IMR-90 (cell line): ENCODE measurements around the gene MRGPRF. TPM values are rescaled to one million over a fixed set of nuclear protein-coding genes. Genes with fewer than 3 reads are reported as not detected.
A peak's percentile ranks its signal among the peaks of the same experiment; 100 is the strongest.

Experiments
- ATAC-seq: fragments of 200-7000 bp; cut with Tn5 transposase; 2 replicates; pipeline ENCODE4 v1.9.1; 2020; ENCODE audit warnings: low read depth, mild to moderate bottlenecking, moderate library complexity
- BruUV-seq: library from RNA; stranded (reverse); fragments of 400-500 nt; replicated peaks from 2 replicates; lab custom pipeline; 2021; lab: Mats Ljungman, UMichigan
- CTCF ChIA-PET: fragments of 300-600 bp; formaldehyde crosslinking; extraction: SDS; loops from one replicate; lab custom pipeline; 2021; ENCODE audit warnings: antibody characterized with exemption; lab: Yijun Ruan, JAX
- POLR2A ChIA-PET: fragments of 300-600 bp; sonication (Branson Sonifier 250); formaldehyde crosslinking; loops from one replicate; lab custom pipeline; 2022; ENCODE audit warnings: antibody characterized with exemption; ENCODE audit not compliant: unreplicated experiment; lab: Charles Lee
- DNase-seq: peaks from one replicate; pipeline ENCODE4 v3.0.0; 2013
- H2AFZ ChIP-seq: replicated peaks from 2 replicates; pipeline ENCODE3; 2013; ENCODE audit warnings: low read length, mild to moderate bottlenecking; ENCODE audit not compliant: poor library complexity
- H2AK5ac ChIP-seq: 2 replicates; pipeline ENCODE4 v1.6.1; 2013; ENCODE audit warnings: low read depth, low read length, inconsistent platforms
- H2AK9ac ChIP-seq: replicated peaks from 2 replicates; pipeline ENCODE3; 2013; ENCODE audit warnings: mild to moderate bottlenecking, low read depth, low read length, moderate library complexity; ENCODE audit not compliant: poor library complexity
- H2BK120ac ChIP-seq: 2 replicates; pipeline ENCODE4 v1.6.1; 2013; ENCODE audit warnings: low read depth, low read length, inconsistent platforms
- H2BK15ac ChIP-seq: 3 replicates; pipeline ENCODE4 v1.6.1; 2013; ENCODE audit warnings: low read depth, low read length, inconsistent platforms
- H2BK20ac ChIP-seq: 2 replicates; pipeline ENCODE4 v1.6.1; 2013; ENCODE audit warnings: low read depth, mild to moderate bottlenecking, inconsistent platforms, low read length, moderate library complexity
- H2BK5ac ChIP-seq: 2 replicates; pipeline ENCODE4 v1.6.1; 2013; ENCODE audit warnings: mild to moderate bottlenecking, low read depth, low read length, inconsistent platforms; ENCODE audit not compliant: poor library complexity, severe bottlenecking
- H3K14ac ChIP-seq: replicated peaks from 2 replicates; pipeline ENCODE4 v1.6.1; 2013; ENCODE audit warnings: low read depth, low read length, inconsistent platforms
- H3K18ac ChIP-seq: 2 replicates; pipeline ENCODE4 v1.6.1; 2013; ENCODE audit warnings: low read depth, low read length, control low read depth
- H3K23ac ChIP-seq: 2 replicates; pipeline ENCODE4 v1.6.1; 2013; ENCODE audit warnings: low read depth, low read length, inconsistent platforms
- H3K27ac ChIP-seq: 2 replicates; pipeline ENCODE4 v1.5.1; 2013; ENCODE audit warnings: mild to moderate bottlenecking, control low read depth, low read length; ENCODE audit not compliant: insufficient read depth
- H3K27me3 ChIP-seq: 2 replicates; pipeline ENCODE4 v1.6.1; 2013; ENCODE audit warnings: low read length; ENCODE audit not compliant: control insufficient read depth, insufficient read depth
- H3K36me3 ChIP-seq: 2 replicates; pipeline ENCODE4 v1.6.1; 2013; ENCODE audit warnings: low read length, mixed read lengths; ENCODE audit not compliant: control insufficient read depth, insufficient read depth
- H3K4ac ChIP-seq: 2 replicates; pipeline ENCODE4 v1.6.1; 2013; ENCODE audit warnings: low read depth, low read length, inconsistent platforms
- H3K4me1 ChIP-seq: 2 replicates; pipeline ENCODE4 v1.6.1; 2013; ENCODE audit warnings: low read length, mixed read lengths; ENCODE audit not compliant: control insufficient read depth, insufficient read depth
- H3K4me2 ChIP-seq: 2 replicates; pipeline ENCODE4 v1.6.1; 2013; ENCODE audit warnings: low read depth, mild to moderate bottlenecking, control low read depth, low read length, moderate library complexity
- H3K4me3 ChIP-seq: 2 replicates; pipeline ENCODE4 v1.5.1; 2013; ENCODE audit warnings: low read depth, mild to moderate bottlenecking, control low read depth, low read length, moderate library complexity; ENCODE audit not compliant: insufficient read depth
- H3K56ac ChIP-seq: 2 replicates; pipeline ENCODE4 v1.6.1; 2013; ENCODE audit warnings: low read length, inconsistent platforms; ENCODE audit not compliant: insufficient read depth; ENCODE audit errors: extremely low read depth
- H3K79me1 ChIP-seq, 2 experiments: 2 replicates each; pipeline ENCODE4 v1.6.1; 2013; ENCODE audit warnings: low read length in 2 of 2, inconsistent platforms in 1 of 2, low read depth in 1 of 2
- H3K9ac ChIP-seq: 2 replicates; pipeline ENCODE4 v1.6.1; 2013; ENCODE audit warnings: low read depth, low read length, control low read depth
- H3K9me1 ChIP-seq: 2 replicates; pipeline ENCODE4 v1.6.1; 2013; ENCODE audit warnings: low read length, inconsistent platforms; ENCODE audit not compliant: insufficient read depth
- H3K9me3 ChIP-seq: 2 replicates; pipeline ENCODE4 v1.6.1; 2013; ENCODE audit warnings: low read length; ENCODE audit not compliant: control insufficient read depth, insufficient read depth
- H4K20me1 ChIP-seq: 2 replicates; pipeline ENCODE4 v1.6.1; 2013; ENCODE audit warnings: low read length, inconsistent platforms; ENCODE audit not compliant: insufficient read depth
- H4K5ac ChIP-seq: 2 replicates; pipeline ENCODE4 v1.6.1; 2013; ENCODE audit warnings: mild to moderate bottlenecking, low read depth, low read length, control low read depth
- H4K8ac ChIP-seq, 2 experiments: 2 replicates each; pipeline ENCODE4 v1.6.1; 2013; ENCODE audit warnings: low read depth in 2 of 2, low read length in 2 of 2, control low read depth in 1 of 2, inconsistent platforms in 1 of 2
- H4K91ac ChIP-seq: 2 replicates; pipeline ENCODE4 v1.6.1; 2013; ENCODE audit warnings: low read depth, low read length, inconsistent platforms; ENCODE audit not compliant: insufficient read depth
- BHLHE40 ChIP-seq: fragments of 150-350 bp; IDR thresholded peaks from 2 replicates; pipeline ENCODE4 v1.6.1; 2016; ENCODE audit warnings: mild to moderate bottlenecking, low read depth, low read length
- CEBPB ChIP-seq: IDR thresholded peaks from 2 replicates; pipeline ENCODE4 v1.6.1; 2012; ENCODE audit warnings: low read depth, low read length, improper control_type of control experiment
- CHD1 ChIP-seq: IDR thresholded peaks from 2 replicates; pipeline ENCODE4 v1.6.1; 2012; ENCODE audit warnings: low read depth, low read length, improper control_type of control experiment
- FOS ChIP-seq: fragments of 150-350 bp; IDR thresholded peaks from 2 replicates; pipeline ENCODE4 v1.6.1; 2016; ENCODE audit warnings: low read depth, low read length
- MAFK ChIP-seq: IDR thresholded peaks from 2 replicates; pipeline ENCODE4 v1.6.1; 2012; ENCODE audit warnings: low read depth, low read length, improper control_type of control experiment
- MAZ ChIP-seq: IDR thresholded peaks from 2 replicates; pipeline ENCODE4 v1.6.1; 2012; ENCODE audit warnings: low read depth, mild to moderate bottlenecking, low read length, improper control_type of control experiment, moderate library complexity, borderline replicate concordance
- NFE2L2 ChIP-seq: fragments of 150-350 bp; IDR thresholded peaks from 2 replicates; pipeline ENCODE4 v1.6.1; 2016; ENCODE audit warnings: low read depth, mild to moderate bottlenecking, low read length
- POLR2A ChIP-seq: IDR thresholded peaks from 2 replicates; pipeline ENCODE4 v1.6.1; 2012; ENCODE audit warnings: mild to moderate bottlenecking, low read depth, low read length
- RAD21 ChIP-seq: IDR thresholded peaks from 2 replicates; pipeline ENCODE4 v1.6.1; 2012; ENCODE audit warnings: low read length, improper control_type of control experiment
- RCOR1 ChIP-seq: IDR thresholded peaks from 2 replicates; pipeline ENCODE4 v1.6.1; 2012; ENCODE audit warnings: mild to moderate bottlenecking, low read length, improper control_type of control experiment; ENCODE audit not compliant: insufficient replicate concordance
- RFX5 ChIP-seq: IDR thresholded peaks from 2 replicates; pipeline ENCODE4 v1.8.0; 2012; ENCODE audit warnings: low read depth, mild to moderate bottlenecking, low read length, moderate library complexity
- SMC3 ChIP-seq: fragments of 150-350 bp; IDR thresholded peaks from 2 replicates; pipeline ENCODE4 v1.6.1; 2016; ENCODE audit warnings: low read depth, mild to moderate bottlenecking, antibody characterized with exemption, low read length, moderate library complexity
- WGBS, 2 experiments: methylation state at CpG; one replicate each; pipeline versions ENCODE4 v1.1.5 to v1.1.7; 2013; ENCODE audit warnings: missing lambda C conversion rate in 2 of 2; ENCODE audit not compliant: insufficient read length in 1 of 2; ENCODE audit errors: extremely low coverage in 2 of 2; 5-methylcytosine and 5-hydroxymethylcytosine counted together
- dilution Hi-C: fragments of 300-500 bp; cut with HindIII; formaldehyde crosslinking; loops from one replicate; pipeline ENCODE4 v1.14.3; 2018; ENCODE audit warnings: low sequenced_read_pairs; ENCODE audit not compliant: unreplicated experiment
- in situ Hi-C: fragments of 300-500 bp; cut with MboI; formaldehyde crosslinking; loops from 3 replicates; pipeline ENCODE4 v1.14.3; 2019; ENCODE audit warnings: low sequenced_read_pairs, inconsistent platforms, mixed read lengths
- intact Hi-C: fragments of 100-400 bp; cut with micrococcal nuclease; formaldehyde crosslinking; loops from 2 replicates; pipeline ENCODE4 v1.10.0; 2022
- polyA plus RNA-seq, 3 experiments: library from polyadenylated mRNA; depleted of rRNA; stranded (reverse); fragments of >200 nt; gene quantifications; 2 replicates each; pipeline ENCODE4 v1.2.3, GENCODE V29; 2012; ENCODE audit warnings: low replicate concordance in 1 of 3
- total RNA-seq: library from RNA; depleted of rRNA; stranded (reverse); fragments of >200 nt; gene quantifications from 2 replicates; pipeline ENCODE4 v1.2.3, GENCODE V29; 2012
- TF ChIP-seq, protein P1 (sequence below): fragments of 150-350 bp; IDR thresholded peaks from 2 replicates; pipeline ENCODE4 v1.6.1; 2016; ENCODE audit warnings: low read depth, mild to moderate bottlenecking, low read length, moderate library complexity, borderline replicate concordance
- TF ChIP-seq, protein P2 (sequence below): fragments of 150-350 bp; IDR thresholded peaks from 2 replicates; pipeline ENCODE4 v1.6.1; 2017; ENCODE audit warnings: mild to moderate bottlenecking, antibody characterized with exemption, low read length, low read depth
- TF ChIP-seq, protein P3 (sequence below): conservative IDR thresholded peaks from 2 replicates; pipeline ENCODE4 v1.5.1; 2012; ENCODE audit warnings: mild to moderate bottlenecking, low read depth, low read length, improper control_type of control experiment

MRGPRF gene
- total and polyA plus RNA-seq, 2 of the 4 experiments (the other 2 are of a cell fraction), result 6.3 to 28.8 TPM

DNA sequence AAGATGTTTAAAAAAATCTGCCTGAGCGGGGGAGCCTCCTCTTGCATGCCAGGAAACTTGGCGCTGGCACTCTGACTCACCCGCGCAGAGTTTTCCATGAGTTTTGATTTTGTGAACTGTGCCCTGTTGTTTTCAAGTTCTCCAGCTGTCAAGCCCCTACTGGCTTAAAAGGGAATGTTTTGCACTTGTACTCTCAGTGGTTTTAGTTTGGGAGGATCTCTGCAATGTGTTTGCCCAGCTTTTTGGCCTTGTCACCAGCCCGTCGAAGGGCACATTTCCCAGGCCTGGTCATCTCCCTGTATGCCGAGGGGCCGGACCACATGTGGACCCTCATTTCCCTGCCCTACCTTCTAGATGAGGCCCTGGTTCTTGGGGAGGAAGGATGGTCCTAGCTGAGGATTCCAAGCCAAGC lies 12.2 kb downstream of the MRGPRF start:
- Histone ChIP-seq H3K4me2 (no peak overlapping the region; the same call in 1 of the 2 replicates), H3K9me3 (no peaks in the 10 kb centered on the region), H3K23ac (no peak overlapping the region), H4K91ac (0 out of 2 replicates have a peak overlapping the region, but pooled peaks have one; percentile 11), H2AFZ (no peak overlapping the region), H4K5ac (peak overlapping the region; percentile 0; the same call in 1 of the 2 replicates), H3K18ac (peak overlapping the region; percentile 3; the same call in 1 of the 2 replicates), H3K4me1 (peaks cover 26% of the 10 kb centered on the region), H3K4me3 (no peak overlapping the region), H3K9me1 (peaks cover 10% of the 10 kb centered on the region; the same call in 1 of the 2 replicates), H3K14ac (peak overlapping the region; percentile 58; the same call in 1 of the 2 replicates), H2BK20ac (no peak overlapping the region), H3K36me3 (peaks cover 32% of the 10 kb centered on the region), H2AK9ac (peak overlapping the region; percentile 81), H3K56ac (no peak overlapping the region), H3K27me3 (no peaks in the 10 kb centered on the region), H2BK15ac (no peak overlapping the region), H2AK5ac (peak overlapping the region; percentile 77; the same call in 1 of the 2 replicates), H2BK120ac (peak overlapping the region; percentile 54; the same call in 1 of the 2 replicates), H4K8ac (no peak overlapping the region; a peak in 1 of 4 replicates), H2BK5ac (peak overlapping the region; percentile 22), H3K9ac (no peak overlapping the region), H4K20me1 (no peaks in the 10 kb centered on the region; the same call in 1 of the 2 replicates), H3K79me1 (peaks cover 3 to 19% of the 10 kb centered on the region in 2 experiments; a peak in 3 of 4 replicates), H3K4ac (peak overlapping the region; percentile 88), H3K27ac (peak overlapping the region; percentile 53; the same call in 1 of the 2 replicates)
- in situ Hi-C loops, result no loop called here
- 30% methylated on average over 4 of the region's 8 CpGs; no CpG with 5 or more reads in 1 of the 2 experiments for WGBS, 2 experiments
- dilution Hi-C loops, result no loop called here
- ATAC-seq (peak; percentile 73), DNase-seq (peak; percentile 87)
- CTCF ChIA-PET, result interaction anchor here (1.1 kb wide), 1 partner anchor 12 kb away, joined by 6 read pairs; the partner anchor contains the start of gene MRGPRF
- intact Hi-C loops, result loop anchor here (5.0 kb wide), 1 partner anchor 99 kb away; the partner anchor contains the start of genes IGHMBP2 and MRPL21
- BruUV-seq, result no TSS peak
- POLR2A ChIA-PET, result interaction anchor here (0.5 to 0.9 kb wide), 2 partner anchors 13 to 78 kb away, joined by 5 to 6 read pairs; partner anchors contain the start of gene MRGPRF
- TF ChIP-seq RFX5 (no peak), MAZ (no peak; the same call in 1 of the 2 replicates), BHLHE40 (no peak), SMC3 (peak; percentile 55), NFE2L2 (peak; percentile 60; the same call in 1 of the 2 replicates), CEBPB (no peak), FOS (peak; percentile 67; the same call in 1 of the 2 replicates), POLR2A (no peak), RAD21 (peak; percentile 62), RCOR1 (no peak), MAFK (no peak), CHD1 (no peak)
- TF ChIP-seq, protein P1, sequence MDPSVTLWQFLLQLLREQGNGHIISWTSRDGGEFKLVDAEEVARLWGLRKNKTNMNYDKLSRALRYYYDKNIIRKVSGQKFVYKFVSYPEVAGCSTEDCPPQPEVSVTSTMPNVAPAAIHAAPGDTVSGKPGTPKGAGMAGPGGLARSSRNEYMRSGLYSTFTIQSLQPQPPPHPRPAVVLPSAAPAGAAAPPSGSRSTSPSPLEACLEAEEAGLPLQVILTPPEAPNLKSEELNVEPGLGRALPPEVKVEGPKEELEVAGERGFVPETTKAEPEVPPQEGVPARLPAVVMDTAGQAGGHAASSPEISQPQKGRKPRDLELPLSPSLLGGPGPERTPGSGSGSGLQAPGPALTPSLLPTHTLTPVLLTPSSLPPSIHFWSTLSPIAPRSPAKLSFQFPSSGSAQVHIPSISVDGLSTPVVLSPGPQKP, result no peak
- TF ChIP-seq, protein P2, sequence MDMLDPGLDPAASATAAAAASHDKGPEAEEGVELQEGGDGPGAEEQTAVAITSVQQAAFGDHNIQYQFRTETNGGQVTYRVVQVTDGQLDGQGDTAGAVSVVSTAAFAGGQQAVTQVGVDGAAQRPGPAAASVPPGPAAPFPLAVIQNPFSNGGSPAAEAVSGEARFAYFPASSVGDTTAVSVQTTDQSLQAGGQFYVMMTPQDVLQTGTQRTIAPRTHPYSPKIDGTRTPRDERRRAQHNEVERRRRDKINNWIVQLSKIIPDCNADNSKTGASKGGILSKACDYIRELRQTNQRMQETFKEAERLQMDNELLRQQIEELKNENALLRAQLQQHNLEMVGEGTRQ, result no peak
- TF ChIP-seq, protein P3, sequence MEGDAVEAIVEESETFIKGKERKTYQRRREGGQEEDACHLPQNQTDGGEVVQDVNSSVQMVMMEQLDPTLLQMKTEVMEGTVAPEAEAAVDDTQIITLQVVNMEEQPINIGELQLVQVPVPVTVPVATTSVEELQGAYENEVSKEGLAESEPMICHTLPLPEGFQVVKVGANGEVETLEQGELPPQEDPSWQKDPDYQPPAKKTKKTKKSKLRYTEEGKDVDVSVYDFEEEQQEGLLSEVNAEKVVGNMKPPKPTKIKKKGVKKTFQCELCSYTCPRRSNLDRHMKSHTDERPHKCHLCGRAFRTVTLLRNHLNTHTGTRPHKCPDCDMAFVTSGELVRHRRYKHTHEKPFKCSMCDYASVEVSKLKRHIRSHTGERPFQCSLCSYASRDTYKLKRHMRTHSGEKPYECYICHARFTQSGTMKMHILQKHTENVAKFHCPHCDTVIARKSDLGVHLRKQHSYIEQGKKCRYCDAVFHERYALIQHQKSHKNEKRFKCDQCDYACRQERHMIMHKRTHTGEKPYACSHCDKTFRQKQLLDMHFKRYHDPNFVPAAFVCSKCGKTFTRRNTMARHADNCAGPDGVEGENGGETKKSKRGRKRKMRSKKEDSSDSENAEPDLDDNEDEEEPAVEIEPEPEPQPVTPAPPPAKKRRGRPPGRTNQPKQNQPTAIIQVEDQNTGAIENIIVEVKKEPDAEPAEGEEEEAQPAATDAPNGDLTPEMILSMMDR, result peak; percentile 66
